Measurements from ENCODE around the gene SDK1.

SDK1 gene

DNA sequence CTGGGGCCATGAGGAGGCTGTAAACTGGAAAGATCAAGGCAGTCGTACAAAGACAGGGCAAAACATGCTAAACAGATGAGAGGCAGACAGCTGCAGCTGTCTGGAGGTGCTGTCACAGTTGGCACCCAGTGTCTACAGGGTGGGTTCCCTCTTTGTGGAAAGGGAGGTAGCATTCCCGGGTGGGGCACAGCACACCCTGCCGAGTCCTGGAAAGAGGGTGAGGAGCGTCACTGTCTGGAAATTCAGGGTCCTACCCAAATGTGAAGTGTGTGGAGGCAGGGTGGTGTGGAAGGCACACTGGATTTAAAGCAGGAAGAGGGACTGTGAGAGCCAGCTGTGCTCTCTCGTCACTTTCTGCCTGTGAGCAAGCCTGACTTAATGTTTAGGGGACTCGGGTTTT, 356.2 kb downstream of the SDK1 start:
- H3K4me3 ChIP-seq (ENCODE audit: low read depth, low read length): no peak overlapping the region

DNA sequence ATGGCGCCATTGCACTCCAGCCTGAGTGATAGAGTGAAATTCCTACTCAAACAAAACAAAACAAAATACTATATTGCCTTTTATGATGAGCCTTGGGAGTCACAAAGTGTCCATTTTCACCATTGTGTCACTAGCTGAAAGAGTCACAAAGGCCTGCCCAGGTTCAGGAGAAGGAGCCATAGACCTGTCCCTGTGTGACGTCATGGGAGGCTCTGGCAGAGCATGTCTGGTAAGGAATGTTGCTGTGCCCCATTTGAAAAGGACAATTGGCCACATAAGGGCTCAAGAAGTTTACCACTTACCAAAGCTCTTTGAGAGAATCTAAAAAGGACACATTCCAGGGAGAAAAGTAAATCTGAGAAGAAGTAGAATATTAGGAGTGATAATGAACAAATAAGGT, 367.7 kb downstream of the SDK1 start:
- no peak for TF ChIP-seq POLR2A (IDR thresholded peaks at IDR 0.05; ENCODE audit: extremely low read depth, insufficient read length)
- TF ChIP-seq, protein P1, sequence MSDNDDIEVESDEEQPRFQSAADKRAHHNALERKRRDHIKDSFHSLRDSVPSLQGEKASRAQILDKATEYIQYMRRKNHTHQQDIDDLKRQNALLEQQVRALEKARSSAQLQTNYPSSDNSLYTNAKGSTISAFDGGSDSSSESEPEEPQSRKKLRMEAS (IDR thresholded peaks at IDR 0.05; ENCODE audit: low read depth, low read length): no peak
- TF ChIP-seq MYC (IDR thresholded peaks at IDR 0.05; ENCODE audit: low read depth, low read length): no peak
- TF ChIP-seq, protein P2, sequence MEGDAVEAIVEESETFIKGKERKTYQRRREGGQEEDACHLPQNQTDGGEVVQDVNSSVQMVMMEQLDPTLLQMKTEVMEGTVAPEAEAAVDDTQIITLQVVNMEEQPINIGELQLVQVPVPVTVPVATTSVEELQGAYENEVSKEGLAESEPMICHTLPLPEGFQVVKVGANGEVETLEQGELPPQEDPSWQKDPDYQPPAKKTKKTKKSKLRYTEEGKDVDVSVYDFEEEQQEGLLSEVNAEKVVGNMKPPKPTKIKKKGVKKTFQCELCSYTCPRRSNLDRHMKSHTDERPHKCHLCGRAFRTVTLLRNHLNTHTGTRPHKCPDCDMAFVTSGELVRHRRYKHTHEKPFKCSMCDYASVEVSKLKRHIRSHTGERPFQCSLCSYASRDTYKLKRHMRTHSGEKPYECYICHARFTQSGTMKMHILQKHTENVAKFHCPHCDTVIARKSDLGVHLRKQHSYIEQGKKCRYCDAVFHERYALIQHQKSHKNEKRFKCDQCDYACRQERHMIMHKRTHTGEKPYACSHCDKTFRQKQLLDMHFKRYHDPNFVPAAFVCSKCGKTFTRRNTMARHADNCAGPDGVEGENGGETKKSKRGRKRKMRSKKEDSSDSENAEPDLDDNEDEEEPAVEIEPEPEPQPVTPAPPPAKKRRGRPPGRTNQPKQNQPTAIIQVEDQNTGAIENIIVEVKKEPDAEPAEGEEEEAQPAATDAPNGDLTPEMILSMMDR (IDR thresholded peaks at IDR 0.05; ENCODE audit: low read depth, low read length): no peak
- H3K4me3 ChIP-seq (ENCODE audit: low read depth, low read length): no peak overlapping the region
- DNase-seq (ENCODE audit: low read depth): no peak

More for the DNA sequence above, 356.2 kb downstream of the SDK1 start:
- DNase-seq (ENCODE audit: low read depth): no peak
- TF ChIP-seq, protein P2 (IDR thresholded peaks at IDR 0.05; ENCODE audit: low read depth, low read length): no peak
- TF ChIP-seq POLR2A (IDR thresholded peaks at IDR 0.05; ENCODE audit: extremely low read depth, insufficient read length) (no peak), MYC (IDR thresholded peaks at IDR 0.05; ENCODE audit: low read depth, low read length) (no peak)
- TF ChIP-seq, protein P1 (IDR thresholded peaks at IDR 0.05; ENCODE audit: low read depth, low read length): no peak

DNA sequence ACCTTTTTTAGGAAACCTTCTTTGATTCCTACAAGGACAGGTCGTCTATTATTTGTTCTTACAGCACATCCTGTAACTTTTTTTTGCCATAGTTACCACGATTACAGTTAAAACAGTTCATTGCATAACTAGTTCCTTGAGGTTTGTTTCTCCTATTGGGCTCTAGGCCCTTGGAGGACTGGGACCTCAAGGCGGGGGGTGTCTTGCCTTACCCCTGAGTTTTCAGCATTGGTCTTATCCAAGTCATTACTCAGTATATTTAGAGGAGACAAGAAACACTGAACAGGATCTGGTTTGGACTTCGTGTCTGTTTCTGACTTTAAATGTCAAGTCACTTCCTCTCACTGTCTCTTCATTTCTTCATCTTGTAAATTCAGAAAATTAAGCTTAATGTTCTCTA, 369.8 kb downstream of the SDK1 start:
- DNase-seq (ENCODE audit: low read depth): peak; percentile 27
- H3K4me3 ChIP-seq (ENCODE audit: low read depth, low read length): no peak overlapping the region
- TF ChIP-seq, protein P1 (IDR thresholded peaks at IDR 0.05; ENCODE audit: low read depth, low read length): no peak
- TF ChIP-seq POLR2A (IDR thresholded peaks at IDR 0.05; ENCODE audit: extremely low read depth, insufficient read length) (no peak), MYC (IDR thresholded peaks at IDR 0.05; ENCODE audit: low read depth, low read length) (no peak)
- TF ChIP-seq, protein P2 (IDR thresholded peaks at IDR 0.05; ENCODE audit: low read depth, low read length): no peak

GRCh38 chr7:3673524-3673923, 372.5 kb downstream of the SDK1 start:
- DNase-seq (ENCODE audit: low read depth): peak; percentile 50
- TF ChIP-seq, protein P1 (IDR thresholded peaks at IDR 0.05; ENCODE audit: low read depth, low read length): no peak
- TF ChIP-seq MYC (IDR thresholded peaks at IDR 0.05; ENCODE audit: low read depth, low read length) (no peak), POLR2A (IDR thresholded peaks at IDR 0.05; ENCODE audit: extremely low read depth, insufficient read length) (no peak)
- TF ChIP-seq, protein P2 (IDR thresholded peaks at IDR 0.05; ENCODE audit: low read depth, low read length): peak; percentile 67
- no peak overlapping the region for H3K4me3 ChIP-seq (ENCODE audit: low read depth, low read length)

GRCh38 chr7:3678314-3678810, 377.3 kb downstream of the SDK1 start:
- TF ChIP-seq, protein P2 (IDR thresholded peaks at IDR 0.05; ENCODE audit: low read depth, low read length): no peak
- no peak for TF ChIP-seq POLR2A (IDR thresholded peaks at IDR 0.05; ENCODE audit: extremely low read depth, insufficient read length)
- no peak overlapping the region for H3K4me3 ChIP-seq (ENCODE audit: low read depth, low read length)
- no peak for DNase-seq (ENCODE audit: low read depth)

Data from NB4 (cell line).